Parathyroid adenoma (tissue), 2 donors: ENCODE data around the gene KIRREL2.

Experiments
- H2AFZ ChIP-seq: fragments of 300-600 bp; sonication (generic); one replicate; pipeline ENCODE4 v1.7.0; 2017; ENCODE audit warnings: antibody characterized with exemption, mild to moderate bottlenecking
- H3K27ac ChIP-seq: fragments of 300-600 bp; sonication (generic); one replicate; pipeline ENCODE4 v1.7.0; 2017
- H3K27me3 ChIP-seq: fragments of 300-600 bp; sonication (generic); one replicate; pipeline ENCODE4 v1.7.0; 2017; ENCODE audit warnings: low read length; ENCODE audit not compliant: control insufficient read depth, insufficient read depth
- H3K36me3 ChIP-seq: fragments of 300-600 bp; sonication (generic); one replicate; pipeline ENCODE4 v1.7.0; 2017; ENCODE audit warnings: low read length; ENCODE audit not compliant: control insufficient read depth, insufficient read depth
- H3K4me1 ChIP-seq: fragments of 300-600 bp; sonication (generic); one replicate; pipeline ENCODE4 v1.7.0; 2017; ENCODE audit warnings: control low read depth
- H3K4me2 ChIP-seq: fragments of 300-600 bp; sonication (generic); one replicate; pipeline ENCODE4 v1.7.0; 2017; ENCODE audit warnings: low read length
- H3K4me3 ChIP-seq: fragments of 300-600 bp; sonication (generic); one replicate; pipeline ENCODE4 v1.7.0; 2017; ENCODE audit warnings: low read depth, low read length
- H3K79me2 ChIP-seq: fragments of 300-600 bp; sonication (generic); one replicate; pipeline ENCODE4 v1.7.0; 2017; ENCODE audit warnings: control low read depth
- H3K9ac ChIP-seq: fragments of 300-600 bp; sonication (generic); one replicate; pipeline ENCODE4 v1.7.0; 2017; ENCODE audit warnings: mild to moderate bottlenecking
- H3K9me3 ChIP-seq: fragments of 300-600 bp; sonication (generic); one replicate; pipeline ENCODE4 v1.7.0; 2017; ENCODE audit warnings: low read length; ENCODE audit not compliant: control insufficient read depth
- TF ChIP-seq, protein P1 (sequence below): fragments of 300-600 bp; sonication (generic); IDR thresholded peaks from one replicate; pipeline ENCODE4 v1.7.0; 2017; ENCODE audit warnings: antibody characterized with exemption, mild to moderate bottlenecking
- donor health status: primary hyperparathyroidism.

KIRREL2 gene

DNA sequence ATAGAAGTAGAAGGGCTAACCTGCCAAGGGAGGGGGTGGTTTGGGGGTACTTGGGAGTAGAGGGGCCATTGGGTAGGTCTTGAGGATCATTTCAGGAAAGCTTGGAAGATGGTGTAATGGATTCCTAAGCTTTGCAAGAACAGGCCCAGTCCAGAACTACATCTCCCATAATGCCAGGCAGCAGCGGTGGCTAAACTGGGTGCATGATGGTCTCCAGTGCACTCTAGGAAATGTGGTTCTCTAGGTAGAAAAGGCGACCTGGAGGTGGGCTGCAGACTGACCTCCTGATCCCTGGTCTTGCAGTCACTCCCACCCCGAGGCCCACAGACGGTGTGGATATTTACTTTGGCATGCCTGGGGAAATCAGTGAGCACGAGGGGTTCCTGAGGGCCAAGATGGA is 15.5 kb downstream of the KIRREL2 start:
- Histone ChIP-seq H3K27ac (no peak overlapping the region), H3K9ac (no peak overlapping the region), H3K36me3 (no peaks in the 10 kb centered on the region), H3K4me3 (no peak overlapping the region), H3K4me2 (no peak overlapping the region), H3K9me3 (no peaks in the 10 kb centered on the region), H3K79me2 (peaks cover 4% of the 10 kb centered on the region), H2AFZ (no peak overlapping the region), H3K27me3 (no peaks in the 10 kb centered on the region), H3K4me1 (peaks cover 11% of the 10 kb centered on the region)
- TF ChIP-seq, protein P1, sequence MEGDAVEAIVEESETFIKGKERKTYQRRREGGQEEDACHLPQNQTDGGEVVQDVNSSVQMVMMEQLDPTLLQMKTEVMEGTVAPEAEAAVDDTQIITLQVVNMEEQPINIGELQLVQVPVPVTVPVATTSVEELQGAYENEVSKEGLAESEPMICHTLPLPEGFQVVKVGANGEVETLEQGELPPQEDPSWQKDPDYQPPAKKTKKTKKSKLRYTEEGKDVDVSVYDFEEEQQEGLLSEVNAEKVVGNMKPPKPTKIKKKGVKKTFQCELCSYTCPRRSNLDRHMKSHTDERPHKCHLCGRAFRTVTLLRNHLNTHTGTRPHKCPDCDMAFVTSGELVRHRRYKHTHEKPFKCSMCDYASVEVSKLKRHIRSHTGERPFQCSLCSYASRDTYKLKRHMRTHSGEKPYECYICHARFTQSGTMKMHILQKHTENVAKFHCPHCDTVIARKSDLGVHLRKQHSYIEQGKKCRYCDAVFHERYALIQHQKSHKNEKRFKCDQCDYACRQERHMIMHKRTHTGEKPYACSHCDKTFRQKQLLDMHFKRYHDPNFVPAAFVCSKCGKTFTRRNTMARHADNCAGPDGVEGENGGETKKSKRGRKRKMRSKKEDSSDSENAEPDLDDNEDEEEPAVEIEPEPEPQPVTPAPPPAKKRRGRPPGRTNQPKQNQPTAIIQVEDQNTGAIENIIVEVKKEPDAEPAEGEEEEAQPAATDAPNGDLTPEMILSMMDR = no peak

DNA sequence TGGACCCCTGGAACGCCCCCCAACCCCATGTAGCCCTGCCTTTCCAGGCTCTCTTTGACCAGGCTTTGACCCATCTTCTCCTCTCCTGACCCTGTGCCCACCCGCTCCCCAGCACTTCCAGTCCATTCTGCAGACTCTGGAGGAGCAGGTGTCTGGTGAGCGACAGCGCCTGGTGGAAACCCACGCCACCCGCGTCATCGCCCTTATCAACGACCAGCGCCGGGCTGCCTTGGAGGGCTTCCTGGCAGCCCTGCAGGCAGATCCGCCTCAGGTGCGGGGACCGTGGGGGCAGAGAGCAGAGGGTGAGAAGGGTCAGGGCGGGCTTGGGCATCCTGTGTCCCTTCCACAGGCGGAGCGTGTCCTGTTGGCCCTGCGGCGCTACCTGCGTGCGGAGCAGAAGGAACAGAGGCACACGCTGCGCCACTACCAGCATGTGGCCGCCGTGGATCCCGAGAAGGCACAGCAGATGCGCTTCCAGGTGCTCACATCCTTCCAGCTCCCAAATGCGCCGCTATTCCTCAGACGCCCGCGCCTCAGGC is 17.8 kb downstream of the KIRREL2 start:
- H3K27ac ChIP-seq = no peak overlapping the region
- no peak overlapping the region for H2AFZ ChIP-seq
- H3K4me1 ChIP-seq = peaks cover 6% of the 10 kb centered on the region
- H3K4me3 ChIP-seq = no peak overlapping the region
- peaks cover 4% of the 10 kb centered on the region for H3K79me2 ChIP-seq
- no peak overlapping the region for H3K4me2 ChIP-seq
- no peaks in the 10 kb centered on the region for H3K27me3 ChIP-seq
- no peak overlapping the region for H3K9ac ChIP-seq
- TF ChIP-seq, protein P1 = no peak
- H3K36me3 ChIP-seq = no peaks in the 10 kb centered on the region
- H3K9me3 ChIP-seq = no peaks in the 10 kb centered on the region

DNA sequence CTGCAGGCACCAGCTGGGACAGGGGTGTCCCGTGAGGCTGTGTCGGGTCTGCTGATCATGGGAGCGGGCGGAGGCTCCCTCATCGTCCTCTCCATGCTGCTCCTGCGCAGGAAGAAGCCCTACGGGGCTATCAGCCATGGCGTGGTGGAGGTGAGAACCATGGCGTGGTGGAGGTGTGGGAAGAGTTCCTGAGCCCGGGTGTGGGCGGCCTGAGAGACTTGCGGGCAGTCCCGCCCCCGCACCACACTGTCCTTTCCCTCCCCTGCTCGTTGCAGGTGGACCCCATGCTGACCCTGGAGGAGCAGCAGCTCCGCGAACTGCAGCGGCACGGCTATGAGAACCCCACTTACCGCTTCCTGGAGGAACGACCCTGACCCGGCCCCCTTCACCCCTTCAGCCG is 22.4 kb downstream of the KIRREL2 start:
- no peak overlapping the region for H2AFZ ChIP-seq
- no peak overlapping the region for H3K4me3 ChIP-seq
- no peaks in the 10 kb centered on the region for H3K79me2 ChIP-seq
- H3K4me2 ChIP-seq = no peak overlapping the region
- H3K36me3 ChIP-seq = no peaks in the 10 kb centered on the region
- no peaks in the 10 kb centered on the region for H3K27me3 ChIP-seq
- H3K9me3 ChIP-seq = no peaks in the 10 kb centered on the region
- TF ChIP-seq, protein P1 = no peak
- H3K27ac ChIP-seq = no peak overlapping the region
- no peak overlapping the region for H3K9ac ChIP-seq
- H3K4me1 ChIP-seq = no peaks in the 10 kb centered on the region

DNA sequence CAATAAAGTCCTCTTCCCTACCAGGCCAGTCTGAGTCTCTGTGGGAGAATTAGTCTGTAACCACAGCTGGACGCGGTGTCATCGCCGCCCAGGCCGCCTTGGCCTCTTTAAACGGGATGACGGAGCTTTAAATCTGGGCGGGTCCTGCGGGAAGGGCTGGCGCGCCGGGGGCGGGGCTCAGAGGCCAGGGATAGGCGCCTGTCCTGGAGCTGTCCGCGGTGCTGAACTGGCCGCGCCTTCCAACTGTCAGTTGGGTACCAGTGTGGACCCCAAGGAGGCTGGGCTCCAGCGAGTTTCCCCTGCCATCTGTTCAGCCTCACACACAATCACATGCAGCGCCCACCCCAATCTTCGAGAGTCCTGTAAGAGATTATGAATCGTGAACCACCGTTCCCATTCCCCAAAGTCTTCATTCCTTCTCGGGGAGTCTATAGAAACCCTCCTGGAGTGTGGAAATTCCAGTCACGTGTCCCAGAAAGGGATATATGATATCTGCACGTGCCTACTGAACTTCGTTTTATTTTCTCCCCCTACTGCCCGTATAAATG is 23.1 kb downstream of the KIRREL2 start:
- Histone ChIP-seq H3K36me3 (no peaks in the 10 kb centered on the region), H3K4me2 (no peak overlapping the region), H3K9me3 (no peaks in the 10 kb centered on the region), H3K4me1 (no peaks in the 10 kb centered on the region), H3K79me2 (no peaks in the 10 kb centered on the region), H3K27ac (no peak overlapping the region), H3K27me3 (no peaks in the 10 kb centered on the region), H3K4me3 (peak overlapping the region; percentile 4), H2AFZ (no peak overlapping the region), H3K9ac (no peak overlapping the region)
- TF ChIP-seq, protein P1 = no peak
